Measurements from ENCODE around the gene TMEM253. TPM values are rescaled to one million over a fixed set of nuclear protein-coding genes. Genes with fewer than 3 reads are reported as not detected.

TMEM253 gene
- total RNA-seq, 1 donor from 2014 or later, result 0.41 TPM

DNA sequence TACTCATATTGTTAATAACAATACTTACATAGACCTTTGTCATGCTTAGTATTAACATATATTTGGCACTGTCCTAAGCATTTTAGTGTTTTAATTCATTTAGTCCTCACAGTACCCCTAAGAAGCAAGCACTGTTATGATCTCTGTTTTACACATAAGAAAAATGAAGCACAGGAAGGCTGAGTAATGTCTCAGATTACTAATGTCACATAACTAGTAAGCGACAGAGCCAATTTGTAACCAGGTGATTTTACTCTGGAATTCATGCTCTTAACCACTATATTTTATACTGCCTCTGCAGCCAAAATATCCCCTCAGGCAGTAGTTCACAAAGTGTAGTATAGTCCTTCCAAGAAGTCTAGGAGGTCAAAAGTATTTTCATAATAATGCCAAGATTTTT is 20.3 kb downstream of the TMEM253 start:
- intact Hi-C loops (cut with DNase I), result no loop called here
- DNase-seq (ENCODE audit: missing footprints) (no peak), ATAC-seq (no peak)

DNA sequence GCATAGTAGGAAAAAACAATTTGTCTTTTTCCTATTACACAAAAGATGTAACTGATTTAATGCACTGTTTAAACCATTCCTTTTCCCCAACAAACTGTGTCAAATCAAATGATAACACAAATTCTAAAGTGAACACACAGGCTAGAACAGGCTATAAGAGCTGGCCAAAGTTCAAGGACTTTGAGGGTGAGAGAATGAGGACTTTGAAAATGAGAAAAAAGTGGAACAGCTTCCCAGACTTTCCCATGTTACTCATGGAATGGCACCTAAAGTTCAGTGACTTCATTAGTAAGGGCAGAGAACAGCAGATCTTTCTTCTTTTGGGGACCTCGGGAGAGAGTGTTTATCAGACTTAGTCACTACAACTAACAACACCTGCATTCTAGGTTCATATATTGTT is 22.6 kb downstream of the TMEM253 start:
- DNase-seq (ENCODE audit: missing footprints) (no peak), ATAC-seq (no peak)
- intact Hi-C loops (cut with DNase I), result no loop called here

- ATAC-seq (no peak), DNase-seq (ENCODE audit: missing footprints) (no peak)
- intact Hi-C loops (cut with DNase I), result no loop called here
Observed at GRCh38 chr14:21133901-21134300, 33.0 kb downstream of the TMEM253 start.

- ATAC-seq (no peak), DNase-seq (ENCODE audit: missing footprints) (no peak)
- intact Hi-C loops (cut with DNase I), result no loop called here
Observed at GRCh38 chr14:21136024-21136423, 35.2 kb downstream of the TMEM253 start.

DNA sequence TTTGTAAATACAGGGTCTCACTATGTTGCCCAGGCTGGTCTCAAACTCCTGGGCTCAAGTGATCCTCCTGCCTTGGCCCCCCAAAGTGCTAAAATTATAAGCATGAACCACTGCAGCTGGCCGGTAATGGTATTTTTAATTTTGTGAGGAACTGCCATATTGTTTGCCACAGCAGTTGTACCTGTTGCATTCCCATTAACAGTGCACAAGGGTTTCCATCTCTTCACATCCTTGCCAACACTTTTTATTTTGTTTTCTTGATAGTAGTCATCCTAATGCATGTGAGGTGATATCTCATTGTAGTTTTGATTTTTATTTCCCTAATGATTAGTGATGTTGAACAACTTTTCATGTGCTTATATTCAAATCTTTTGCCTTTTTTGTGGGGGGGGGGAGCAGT is 41.5 kb downstream of the TMEM253 start:
- DNase-seq (ENCODE audit: missing footprints) (no peak), ATAC-seq (no peak)
- intact Hi-C loops (cut with DNase I), result no loop called here

DNA sequence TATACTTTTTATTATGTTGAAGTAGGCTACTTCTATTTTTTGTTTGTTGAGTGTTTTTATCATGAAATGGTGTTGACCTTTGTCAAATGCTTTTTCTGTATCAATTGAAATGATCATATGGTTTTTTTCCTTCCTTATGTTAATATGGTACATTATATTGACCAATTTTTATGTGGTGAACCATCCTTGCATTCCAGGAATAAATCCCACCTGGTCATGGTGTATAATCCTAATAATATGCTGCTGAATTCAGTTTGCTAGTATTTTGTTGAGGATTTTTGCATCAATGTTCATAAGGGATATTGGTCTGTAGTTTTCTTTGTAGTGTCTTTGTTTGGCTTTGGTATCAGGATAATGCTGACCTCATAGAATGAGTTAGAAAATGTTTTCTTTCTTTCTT is 44.6 kb downstream of the TMEM253 start:
- DNase-seq (ENCODE audit: missing footprints), result no peak
- no peak for ATAC-seq
- intact Hi-C loops (cut with DNase I), result no loop called here

DNA sequence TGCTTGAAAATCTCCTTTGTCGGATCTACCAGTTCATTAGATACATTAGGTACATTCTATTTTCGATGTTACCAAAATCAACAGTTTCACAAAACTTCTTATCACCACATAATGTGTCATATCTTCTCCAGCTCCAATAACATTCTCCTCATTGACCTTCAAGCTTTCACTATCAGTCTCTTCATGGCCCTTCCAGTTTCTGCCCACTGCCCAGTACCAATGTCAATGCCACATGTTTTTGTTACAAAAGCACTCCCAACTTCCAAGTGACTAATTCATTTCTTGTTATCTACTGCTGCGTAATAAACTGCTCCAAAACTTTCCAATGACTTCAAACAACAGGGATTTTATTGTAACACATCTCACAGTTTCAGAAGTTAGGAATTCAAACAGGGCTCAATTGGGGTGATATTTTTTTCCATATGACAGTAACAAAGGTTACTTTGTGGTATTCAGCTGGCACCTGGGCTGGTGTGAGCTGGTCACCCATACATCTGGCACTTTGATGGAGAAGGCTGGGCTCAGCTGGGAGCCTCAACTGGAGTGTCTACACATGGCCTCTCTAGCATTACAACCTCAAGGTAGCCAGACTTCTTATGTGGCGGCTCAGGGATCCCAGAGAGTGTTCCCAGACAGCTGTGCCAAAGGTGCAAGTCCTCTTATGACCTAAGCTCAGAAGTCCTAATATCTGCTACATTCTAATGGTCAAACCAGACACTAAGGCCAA is 48.9 kb downstream of the TMEM253 start:
- intact Hi-C loops (cut with DNase I), result no loop called here
- ATAC-seq (no peak), DNase-seq (ENCODE audit: missing footprints) (no peak)

Other genes with a start within 250 kb of the TMEM253 start
- not detected for gene RNASE3, start 209.7 kb upstream of the TMEM253 start, total RNA-seq
- gene RNASE2, start 145.6 kb upstream of the TMEM253 start, total RNA-seq, result 2.6 TPM
- gene METTL17, start 111.1 kb upstream of the TMEM253 start, total RNA-seq, result 44.5 TPM
- gene SLC39A2, start 101.8 kb upstream of the TMEM253 start, total RNA-seq, result not detected
- gene NDRG2, start 76.0 kb upstream of the TMEM253 start, total RNA-seq, result 321 TPM
- gene TPPP2, start 70.8 kb upstream of the TMEM253 start, total RNA-seq, result 1.1 TPM
- gene RNASE13, start 66.3 kb upstream of the TMEM253 start, total RNA-seq, result not detected
- not detected for gene RNASE7, start 58.7 kb upstream of the TMEM253 start, total RNA-seq
- not detected for gene RNASE8, start 43.2 kb upstream of the TMEM253 start, total RNA-seq
- 25.5 TPM for gene ARHGEF40, start 30.8 kb upstream of the TMEM253 start, total RNA-seq
- gene ZNF219, start 2.4 kb upstream of the TMEM253 start, total RNA-seq, result 49.4 TPM
- not detected for gene OR5AU1, start 55.0 kb downstream of the TMEM253 start, total RNA-seq
- 266 TPM for gene HNRNPC, start 168.4 kb downstream of the TMEM253 start, total RNA-seq
- gene RPGRIP1, start 179.0 kb downstream of the TMEM253 start, total RNA-seq, result 0.60 TPM

Data from Right ventricle myocardium inferior (tissue), 1 donor.